HEK293T (cell line): Measurements from ENCODE around the gene OPHN1.

Experiments
- CTCF ChIA-PET: fragments of 350-600 bp; formaldehyde crosslinking; extraction: SDS; loops from one replicate; lab custom pipeline; 2021; ENCODE audit warnings: antibody characterized with exemption, inconsistent platforms; lab: Yijun Ruan, JAX
- POLR2A ChIA-PET: fragments of 350-600 bp; formaldehyde crosslinking; extraction: SDS; loops from one replicate; lab custom pipeline; 2020; ENCODE audit warnings: antibody characterized with exemption, inconsistent platforms; lab: Yijun Ruan, JAX
- DNase-seq: peaks from one replicate; pipeline ENCODE4 v3.0.0; 2012; ENCODE audit warnings: mixed read lengths; ENCODE audit errors: extremely low spot score
- ARNT ChIP-seq: fragments of 450-650 bp; IDR thresholded peaks from 2 replicates; pipeline ENCODE4 v1.6.1; 2017; ENCODE audit warnings: mild to moderate bottlenecking
- BHLHE40 ChIP-seq: fragments of 450-650 bp; IDR thresholded peaks from 2 replicates; pipeline ENCODE4 v1.6.1; 2016; ENCODE audit warnings: mild to moderate bottlenecking, moderate library complexity, borderline replicate concordance
- CTBP1 ChIP-seq: fragments of 450-650 bp; IDR thresholded peaks from 2 replicates; pipeline ENCODE4 v1.6.1; 2016; ENCODE audit warnings: borderline replicate concordance
- ELF4 ChIP-seq: fragments of 450-650 bp; IDR thresholded peaks from 2 replicates; pipeline ENCODE4 v1.6.1; 2017; ENCODE audit warnings: antibody characterized with exemption
- FOXA1 ChIP-seq: fragments of 450-650 bp; IDR thresholded peaks from 2 replicates; pipeline ENCODE4 v1.6.1; 2016; ENCODE audit warnings: mild to moderate bottlenecking
- FOXK2 ChIP-seq: fragments of 450-650 bp; IDR thresholded peaks from 2 replicates; pipeline ENCODE4 v1.6.1; 2016; ENCODE audit warnings: mild to moderate bottlenecking
- FOXM1 ChIP-seq: fragments of 450-650 bp; IDR thresholded peaks from 2 replicates; pipeline ENCODE4 v1.6.1; 2017; ENCODE audit warnings: mild to moderate bottlenecking, borderline replicate concordance
- HDGF ChIP-seq: fragments of 450-650 bp; IDR thresholded peaks from 2 replicates; pipeline ENCODE4 v1.6.1; 2017; ENCODE audit warnings: antibody characterized with exemption, borderline replicate concordance
- L3MBTL2 ChIP-seq: fragments of 450-650 bp; conservative IDR thresholded peaks from 2 replicates; pipeline ENCODE4 v1.6.1; 2016; ENCODE audit warnings: mild to moderate bottlenecking
- LEF1 ChIP-seq: fragments of 450-650 bp; IDR thresholded peaks from 2 replicates; pipeline ENCODE4 v1.6.1; 2017; ENCODE audit warnings: mild to moderate bottlenecking, borderline replicate concordance
- NFRKB ChIP-seq: fragments of 450-650 bp; IDR thresholded peaks from 2 replicates; pipeline ENCODE4 v1.6.1; 2016; ENCODE audit warnings: mild to moderate bottlenecking, moderate library complexity
- SP1 ChIP-seq: fragments of 450-650 bp; IDR thresholded peaks from 2 replicates; pipeline ENCODE4 v1.6.1; 2017
- SUZ12 ChIP-seq: fragments of 450-650 bp; IDR thresholded peaks from 2 replicates; pipeline ENCODE4 v1.6.1; 2016; ENCODE audit warnings: mild to moderate bottlenecking
- TARDBP ChIP-seq: fragments of 450-650 bp; IDR thresholded peaks from 2 replicates; pipeline ENCODE4 v1.6.1; 2016
- ZNF384 ChIP-seq: fragments of 450-650 bp; IDR thresholded peaks from 2 replicates; pipeline ENCODE4 v1.6.1; 2016
- TF ChIP-seq, protein P1 (sequence below): fragments of 450-650 bp; IDR thresholded peaks from 2 replicates; pipeline ENCODE4 v1.6.1; 2016

Gene OPHN1

DNA sequence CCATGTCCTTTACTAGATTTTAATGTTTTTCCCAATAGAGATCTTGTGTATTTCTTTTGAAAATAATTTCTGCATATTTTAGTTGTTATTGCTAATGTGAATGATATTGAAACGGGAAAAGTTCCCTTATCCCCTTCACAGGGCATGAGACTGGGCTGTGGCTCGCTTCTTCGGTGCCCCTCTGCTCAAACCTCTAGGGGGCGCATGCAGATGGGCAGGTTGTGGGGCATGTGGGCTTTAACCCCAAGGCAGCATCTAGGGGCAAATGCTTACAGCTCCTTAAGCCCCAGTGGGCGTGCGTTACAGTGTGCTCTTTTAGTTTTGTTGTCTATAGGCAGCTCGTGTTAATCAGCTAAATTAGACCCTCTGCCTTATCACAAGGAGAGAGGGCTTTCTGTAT is 194.7 kb downstream of the OPHN1 start:
- CTCF ChIA-PET, result interaction anchor here (0.6 to 1.0 kb wide), 3 partner anchors 11 to 19 kb away, joined by 3 to 5 read pairs (median 4); no protein-coding TSS in a partner anchor
- POLR2A ChIA-PET, result no interaction called here
- TF ChIP-seq NFRKB, result no peak
- TF ChIP-seq BHLHE40, result no peak
- TF ChIP-seq FOXA1, result no peak
- TF ChIP-seq CTBP1, result no peak
- TF ChIP-seq ELF4, result no peak
- TF ChIP-seq L3MBTL2, result no peak
- TF ChIP-seq SUZ12, result no peak
- TF ChIP-seq, protein P1, sequence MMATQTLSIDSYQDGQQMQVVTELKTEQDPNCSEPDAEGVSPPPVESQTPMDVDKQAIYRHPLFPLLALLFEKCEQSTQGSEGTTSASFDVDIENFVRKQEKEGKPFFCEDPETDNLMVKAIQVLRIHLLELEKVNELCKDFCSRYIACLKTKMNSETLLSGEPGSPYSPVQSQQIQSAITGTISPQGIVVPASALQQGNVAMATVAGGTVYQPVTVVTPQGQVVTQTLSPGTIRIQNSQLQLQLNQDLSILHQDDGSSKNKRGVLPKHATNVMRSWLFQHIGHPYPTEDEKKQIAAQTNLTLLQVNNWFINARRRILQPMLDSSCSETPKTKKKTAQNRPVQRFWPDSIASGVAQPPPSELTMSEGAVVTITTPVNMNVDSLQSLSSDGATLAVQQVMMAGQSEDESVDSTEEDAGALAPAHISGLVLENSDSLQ, result no peak
- no peak for TF ChIP-seq LEF1
- TF ChIP-seq TARDBP, result no peak
- no peak for TF ChIP-seq ZNF384
- no peak for TF ChIP-seq HDGF
- no peak for TF ChIP-seq FOXK2
- TF ChIP-seq FOXM1, result no peak
- TF ChIP-seq SP1, result no peak
- TF ChIP-seq ARNT, result no peak
- DNase-seq, result peak; percentile 27

DNA sequence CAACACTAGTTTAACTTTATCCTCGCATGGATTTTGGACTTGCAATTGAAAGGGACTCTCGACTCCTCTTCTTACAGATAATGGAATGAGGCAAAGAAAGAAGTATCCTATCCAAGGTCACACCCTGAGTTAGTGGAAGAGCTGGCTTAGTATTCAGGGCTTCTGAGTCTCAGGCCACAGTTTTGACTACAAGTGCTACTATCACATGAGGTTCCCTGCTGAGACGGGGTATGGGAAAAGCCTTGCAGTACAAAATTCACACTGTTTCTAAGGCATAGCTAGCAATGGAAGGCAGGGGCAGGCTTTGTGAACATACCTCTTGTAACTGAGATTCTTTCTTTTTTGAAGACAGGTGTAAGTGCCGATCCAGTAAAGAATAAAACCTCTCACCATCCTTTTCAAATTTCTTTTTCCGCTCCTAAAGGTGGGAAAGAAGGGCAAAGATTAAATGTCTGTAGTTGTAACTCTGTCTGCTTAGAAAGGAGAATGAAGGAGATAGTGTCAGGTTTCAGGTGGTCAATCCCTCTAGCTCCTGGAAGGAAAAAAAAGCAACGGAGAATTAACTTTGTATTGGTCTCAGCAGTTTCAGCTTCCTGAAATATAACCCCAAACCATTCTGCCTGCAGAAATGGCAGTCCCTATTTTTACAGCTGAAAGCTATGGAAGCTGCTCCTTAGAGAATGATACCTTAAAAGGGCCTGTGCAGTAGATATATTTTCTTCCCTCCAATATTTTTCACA is 199.0 kb downstream of the OPHN1 start:
- DNase-seq, result peak; percentile 22
- ChIA-PET POLR2A (interaction anchor here (1.0 to 1.7 kb wide), 2 partner anchors 10 to 198 kb away, joined by 3 to 5 read pairs; no protein-coding TSS in a partner anchor), CTCF (interaction anchor here (0.7 kb wide), 1 partner anchor 9 kb away, joined by 3 read pairs; no protein-coding TSS in a partner anchor)
- TF ChIP-seq ELF4 (no peak), HDGF (no peak), ZNF384 (peak; percentile 87), CTBP1 (no peak), SP1 (no peak), FOXA1 (no peak), FOXM1 (no peak)
- TF ChIP-seq, protein P1, result no peak

DNA sequence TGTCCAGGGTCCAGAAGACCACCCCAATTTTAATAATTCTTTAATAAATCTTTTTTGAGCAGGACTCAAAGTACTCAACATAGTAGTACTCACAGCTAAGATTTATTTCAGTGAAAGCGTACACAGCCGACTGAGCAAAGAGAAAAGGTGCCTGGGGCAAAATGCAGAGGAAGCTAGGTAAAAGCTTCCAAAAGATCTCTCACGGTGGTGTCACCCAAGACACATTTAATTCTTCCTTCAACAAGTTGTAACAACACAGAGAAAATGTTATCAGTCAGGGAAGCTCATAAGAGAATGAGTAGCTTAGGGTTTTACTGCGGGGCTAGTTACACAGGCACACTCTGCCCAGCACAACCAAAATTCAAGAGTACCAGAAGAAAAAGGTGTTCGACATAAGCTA is 201.1 kb downstream of the OPHN1 start:
- POLR2A ChIA-PET, result no interaction called here
- TF ChIP-seq SUZ12 (no peak), ZNF384 (no peak), SP1 (no peak), ARNT (no peak), L3MBTL2 (no peak), FOXA1 (no peak), CTBP1 (no peak), NFRKB (no peak), LEF1 (no peak), FOXM1 (no peak), TARDBP (no peak), ELF4 (no peak), FOXK2 (no peak), HDGF (no peak)
- TF ChIP-seq, protein P1, result no peak
- no peak for DNase-seq
- CTCF ChIA-PET, result interaction anchor here (0.5 kb wide), 1 partner anchor 40 kb away, joined by 3 read pairs; no protein-coding TSS in a partner anchor

DNA sequence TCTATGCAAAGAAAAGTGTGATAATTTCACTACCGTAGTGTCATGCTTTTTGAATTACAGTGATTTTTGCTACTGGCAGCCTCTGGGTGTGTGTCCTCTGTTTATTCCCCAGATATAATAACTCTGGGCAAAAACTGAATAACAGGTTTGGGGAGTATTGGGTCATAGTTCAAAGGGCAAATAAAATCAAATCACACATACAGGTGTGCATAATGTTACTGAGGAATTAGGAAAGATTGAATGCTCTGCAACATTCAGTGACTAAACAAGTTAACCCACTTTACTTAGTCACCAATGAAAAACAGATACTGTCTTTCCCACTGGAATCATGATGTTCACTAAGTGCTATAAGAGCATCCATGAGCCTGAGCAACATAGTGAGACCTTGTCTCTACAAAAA is 224.3 kb downstream of the OPHN1 start:
- ChIA-PET CTCF (no interaction called here), POLR2A (no interaction called here)
- no peak for DNase-seq
- TF ChIP-seq LEF1 (no peak), ZNF384 (no peak), SP1 (no peak), FOXK2 (no peak), NFRKB (no peak), FOXM1 (no peak), CTBP1 (no peak), HDGF (no peak), ARNT (no peak), ELF4 (no peak), SUZ12 (no peak), L3MBTL2 (no peak), BHLHE40 (no peak), TARDBP (no peak)
- TF ChIP-seq, protein P1, result no peak

DNA sequence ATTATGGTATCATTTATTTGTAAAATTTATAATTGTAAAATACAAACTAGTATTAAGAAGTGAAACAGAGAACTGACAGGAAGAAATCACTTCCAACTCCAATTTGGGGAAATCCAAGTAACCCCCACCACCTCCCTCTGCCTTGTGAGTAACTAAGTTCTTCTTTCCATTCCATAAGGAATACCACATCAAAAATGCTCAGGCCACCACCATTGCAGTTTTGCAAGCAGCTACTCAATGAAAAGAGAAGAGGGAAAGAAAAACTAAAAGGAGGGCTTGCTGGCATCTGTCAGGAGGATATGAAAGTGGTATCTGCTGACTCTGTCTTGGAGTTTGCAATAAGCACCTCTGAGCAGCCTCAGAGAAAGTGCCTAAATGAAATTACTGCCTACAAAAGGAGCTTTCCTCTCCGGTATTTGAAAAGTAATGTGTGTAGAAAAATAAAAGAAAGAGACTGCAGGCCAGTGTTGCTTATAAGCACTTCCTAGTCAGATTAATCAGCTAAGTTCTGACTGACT is 228.7 kb downstream of the OPHN1 start:
- DNase-seq, result no peak
- CTCF ChIA-PET, result no interaction called here
- POLR2A ChIA-PET, result no interaction called here
- TF ChIP-seq L3MBTL2 (no peak), SUZ12 (no peak), ZNF384 (no peak)
- TF ChIP-seq, protein P1, result no peak
